HG02973 (cell line): ENCODE measurements around the gene RRAD.
"Not testable (repeated sequence)": the region's sequence is repeated elsewhere in the genome, so short reads cannot be mapped to it uniquely, and the experiment has no call there.

Experiments used
- ATAC-seq: cut with Tn5 transposase; IDR thresholded peaks from one replicate; pipeline ENCODE4 v1.9.1; 2021; ENCODE audit warnings: moderate library complexity; ENCODE audit not compliant: unreplicated experiment

RRAD gene

DNA sequence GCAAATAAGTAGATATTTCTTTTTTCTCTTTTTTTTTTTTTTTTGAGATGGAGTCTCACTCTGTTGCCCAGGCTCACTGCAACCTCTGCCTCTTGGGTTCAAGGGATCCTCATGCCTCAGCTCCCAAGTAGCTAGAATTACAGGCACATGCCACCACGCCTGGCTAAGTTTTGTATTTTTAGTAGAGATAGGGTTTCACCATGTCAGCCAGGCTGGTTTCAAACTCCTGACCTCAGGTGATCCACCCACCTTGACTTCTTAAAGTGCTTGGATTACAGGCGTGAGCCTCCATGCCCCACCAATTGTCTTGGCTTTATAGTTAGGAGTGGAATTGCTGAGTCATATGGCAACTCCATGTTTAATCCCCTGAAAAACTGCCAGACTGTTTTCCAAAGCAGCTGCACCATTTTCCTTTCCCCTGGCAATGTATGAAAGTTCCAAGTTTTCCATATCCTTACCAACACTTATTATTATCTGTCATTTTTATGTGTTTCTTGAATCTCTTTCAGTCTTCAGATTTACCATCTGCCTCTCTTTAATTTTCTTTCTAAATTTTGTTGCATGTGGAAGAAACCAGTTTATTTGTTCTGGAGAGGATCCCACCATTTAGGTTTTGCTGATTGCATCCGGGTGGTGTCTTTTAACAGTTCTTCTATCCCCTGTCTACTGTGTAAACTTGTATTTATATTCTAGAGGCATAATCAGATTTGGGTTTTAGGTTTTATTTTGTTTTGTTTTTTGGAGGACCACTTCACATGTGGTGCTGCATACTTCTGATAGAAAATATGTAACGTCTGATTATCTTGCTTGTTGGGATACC lies 25.8 kb upstream of the RRAD start:
- ATAC-seq, result no peak

DNA sequence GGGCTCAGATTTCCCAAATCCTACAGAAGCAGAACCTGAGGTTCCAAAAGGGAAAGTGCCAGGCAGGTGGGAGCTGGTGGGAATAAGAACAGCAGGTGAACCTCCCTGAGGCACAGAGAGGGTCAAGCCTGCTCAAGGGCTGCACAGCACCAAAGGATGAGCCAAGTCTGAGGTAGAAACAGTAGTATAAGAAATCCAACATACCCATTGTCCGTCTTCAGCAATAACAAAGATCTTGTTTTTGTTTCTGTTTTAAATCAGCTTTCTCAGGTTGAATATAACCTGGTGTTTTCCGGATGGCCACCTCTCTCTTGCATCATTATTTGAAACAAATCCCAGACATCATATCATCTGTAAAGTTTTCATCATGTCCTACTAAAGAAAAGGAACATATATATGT lies 25.1 kb upstream of the RRAD start:
- ATAC-seq, result peak; percentile 43

DNA sequence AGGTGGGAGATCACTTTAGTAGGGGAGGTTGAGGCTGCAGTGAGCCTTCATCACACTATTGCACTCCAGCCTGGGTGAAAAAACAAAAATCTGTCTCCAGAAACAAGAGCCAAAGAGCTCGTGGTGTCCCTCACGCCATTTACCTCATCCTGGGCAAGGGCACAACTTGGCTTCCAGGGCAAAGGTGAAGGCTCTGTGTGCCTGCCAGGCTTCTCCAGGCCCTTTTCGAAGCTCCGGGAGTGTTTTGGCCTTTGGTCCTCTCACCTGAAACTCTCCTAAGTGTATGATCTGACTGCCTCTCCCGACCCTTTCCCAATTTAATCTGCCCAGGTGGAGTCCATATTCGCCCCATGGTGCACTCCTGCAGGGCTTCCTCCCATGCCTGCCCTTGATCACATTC lies 24.1 kb upstream of the RRAD start:
- no peak for ATAC-seq

DNA sequence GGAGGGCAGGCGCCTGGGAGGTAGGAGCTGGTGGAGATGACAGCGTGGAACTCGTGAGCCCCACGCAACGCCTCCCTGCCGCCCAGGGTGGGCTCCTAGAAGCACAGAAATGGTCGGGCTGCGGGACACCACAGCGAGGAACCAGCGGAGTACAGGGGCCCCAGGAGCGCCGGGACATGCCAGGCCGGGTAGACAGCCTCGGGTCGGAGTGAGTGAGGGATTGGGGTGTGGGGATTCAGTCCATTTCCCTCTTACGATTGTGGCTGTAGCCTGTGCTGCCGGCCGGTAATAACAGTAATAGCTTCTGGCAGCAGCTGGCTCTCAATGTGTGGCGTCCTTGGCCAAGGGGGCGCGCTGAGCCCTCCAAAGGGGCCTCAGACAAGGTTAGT lies 23.5 kb upstream of the RRAD start:
- no peak for ATAC-seq

DNA sequence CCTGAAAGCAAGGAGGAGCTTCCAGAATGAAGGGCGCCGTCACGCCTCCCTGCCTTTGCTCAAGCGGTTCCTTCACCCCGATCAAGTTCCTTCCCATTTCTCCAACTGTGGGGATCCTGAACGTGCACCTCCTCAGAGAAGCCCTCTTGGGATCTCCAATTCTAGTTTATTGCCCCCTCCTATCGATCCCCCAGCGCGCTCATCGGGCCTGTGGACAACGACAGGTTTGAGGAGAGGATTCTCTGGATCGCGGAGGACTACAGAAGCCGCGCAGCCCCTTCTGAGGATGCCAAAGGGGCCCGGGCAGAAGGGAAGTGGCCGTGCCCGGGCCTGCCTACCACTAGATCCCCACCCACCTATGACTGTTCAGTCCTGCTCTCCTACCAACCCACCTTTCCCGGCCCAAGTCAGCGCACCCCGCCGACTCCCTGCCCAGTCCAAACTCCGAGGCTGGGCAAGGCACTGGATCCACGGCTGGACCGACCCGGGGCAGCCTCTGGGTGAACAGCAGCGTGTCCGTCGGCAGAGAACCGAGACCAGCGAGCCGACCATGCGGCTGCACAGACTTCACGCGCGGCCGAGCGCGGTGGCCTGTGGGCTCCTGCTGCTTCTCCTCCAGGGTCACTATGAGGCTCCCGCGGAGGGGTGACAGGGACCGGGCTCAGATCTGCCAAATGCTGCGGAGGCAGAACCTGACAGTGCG lies 22.9 kb upstream of the RRAD start:
- ATAC-seq, result no peak

DNA sequence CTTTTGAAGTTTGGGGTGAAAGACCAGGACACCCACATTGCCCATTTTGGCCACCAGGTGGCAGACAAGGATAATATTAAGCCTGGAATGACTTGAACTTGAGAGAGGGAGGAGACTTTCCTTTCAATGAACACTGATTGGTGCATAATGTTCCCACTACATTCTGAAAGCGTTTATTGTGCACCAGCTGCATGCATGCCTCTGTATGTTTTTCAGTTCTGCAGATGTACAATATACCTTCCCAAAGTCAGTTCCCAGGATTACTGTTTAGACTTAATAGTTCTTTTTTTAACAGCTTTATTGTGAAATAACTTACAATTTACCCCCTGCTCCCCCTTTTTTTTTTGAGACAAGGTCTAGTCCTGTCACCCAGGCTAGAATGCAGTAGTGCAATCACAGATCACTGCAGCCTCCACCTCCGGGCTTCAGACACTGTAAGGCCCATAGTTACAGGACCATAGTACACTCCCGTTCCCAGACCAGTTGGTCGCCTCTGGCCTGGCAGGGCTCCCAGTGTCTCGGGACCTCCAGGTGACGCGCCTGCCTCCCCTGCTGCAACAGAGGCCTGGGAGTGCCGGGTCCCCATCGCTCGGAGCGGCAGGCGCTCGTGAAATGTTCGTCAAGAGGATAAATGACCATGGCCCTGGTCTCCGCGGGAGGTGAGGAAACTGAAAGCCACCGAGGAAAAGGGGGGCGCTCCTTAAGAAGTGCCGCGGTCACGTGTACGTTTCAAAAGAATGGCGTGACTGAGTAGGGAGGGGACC lies 22.1 kb upstream of the RRAD start:
- peak; percentile 56 for ATAC-seq

DNA sequence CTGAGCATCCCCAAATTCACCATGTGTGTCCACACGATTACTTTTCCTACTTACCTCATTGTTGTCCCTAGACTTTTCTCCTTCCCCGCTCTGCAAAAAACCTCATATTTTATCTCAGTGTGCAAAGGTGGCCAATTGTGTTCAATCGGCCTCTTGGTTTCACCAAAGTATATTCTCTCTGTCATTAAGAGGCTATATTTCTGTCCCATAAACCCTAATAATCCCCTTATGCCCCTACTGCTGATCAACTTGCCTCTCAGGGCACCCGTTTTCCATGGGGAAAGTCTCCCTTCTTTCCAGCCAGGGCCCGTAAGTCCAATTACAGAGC lies 21.6 kb upstream of the RRAD start:
- ATAC-seq, result no peak

DNA sequence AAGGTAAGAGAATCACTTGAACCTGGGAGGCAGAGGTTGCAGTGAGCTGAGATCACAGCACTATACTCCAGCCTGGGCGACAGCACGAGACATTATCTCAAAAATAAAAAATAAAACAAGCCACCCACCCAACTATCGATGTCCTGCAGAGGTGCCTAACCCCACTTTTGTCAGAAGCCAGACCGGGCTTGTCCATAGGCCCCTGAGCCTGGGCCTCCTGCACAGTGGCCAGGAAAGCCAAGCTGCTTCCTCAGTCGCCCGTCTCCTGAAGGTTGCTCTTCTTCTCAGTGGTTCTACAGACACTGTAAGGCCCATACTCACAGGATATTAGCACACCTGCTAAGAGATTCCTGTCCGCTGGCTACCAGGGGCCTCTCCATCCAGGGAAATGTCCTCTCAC lies 21.2 kb upstream of the RRAD start:
- ATAC-seq, result no peak

DNA sequence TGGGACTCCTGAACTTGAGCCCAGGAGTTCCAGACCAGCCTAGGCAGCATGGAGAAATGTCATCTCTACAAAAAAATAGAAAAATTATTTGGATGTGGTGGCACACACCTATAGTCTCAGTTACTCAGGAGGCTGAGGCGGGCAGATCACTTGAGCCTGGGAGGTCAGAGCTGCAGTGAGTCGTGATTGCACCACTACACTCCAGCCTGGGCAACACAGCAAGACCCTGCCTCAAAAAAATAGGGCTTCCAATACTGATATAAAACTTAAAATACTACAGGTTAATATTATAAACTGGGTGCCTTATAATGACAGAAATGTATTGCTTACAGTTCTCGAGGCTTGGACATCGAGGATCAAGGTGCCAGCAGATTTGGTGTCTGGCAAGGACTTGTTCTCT lies 20.6 kb upstream of the RRAD start:
- no peak for ATAC-seq

DNA sequence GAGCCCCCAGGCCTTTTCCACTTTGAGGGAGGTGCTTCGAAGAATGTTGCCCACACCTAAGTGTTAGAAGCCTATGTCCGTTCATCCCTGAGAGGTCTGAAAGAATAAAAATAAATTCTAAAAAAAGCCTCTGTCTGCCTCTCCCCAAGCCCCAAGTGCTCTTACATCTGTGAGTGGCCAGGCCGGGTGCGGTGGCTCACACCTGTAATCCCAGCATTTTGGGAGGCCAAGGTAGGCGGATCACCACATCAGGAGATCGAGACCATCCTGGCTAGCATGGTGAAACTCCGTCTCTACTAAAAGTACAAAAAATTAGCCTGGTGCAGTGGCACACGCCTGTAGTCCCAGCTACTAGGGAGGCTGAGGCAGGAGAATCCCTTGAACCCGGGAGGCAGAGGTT lies 19.6 kb upstream of the RRAD start:
- not testable (repeated sequence) for ATAC-seq

DNA sequence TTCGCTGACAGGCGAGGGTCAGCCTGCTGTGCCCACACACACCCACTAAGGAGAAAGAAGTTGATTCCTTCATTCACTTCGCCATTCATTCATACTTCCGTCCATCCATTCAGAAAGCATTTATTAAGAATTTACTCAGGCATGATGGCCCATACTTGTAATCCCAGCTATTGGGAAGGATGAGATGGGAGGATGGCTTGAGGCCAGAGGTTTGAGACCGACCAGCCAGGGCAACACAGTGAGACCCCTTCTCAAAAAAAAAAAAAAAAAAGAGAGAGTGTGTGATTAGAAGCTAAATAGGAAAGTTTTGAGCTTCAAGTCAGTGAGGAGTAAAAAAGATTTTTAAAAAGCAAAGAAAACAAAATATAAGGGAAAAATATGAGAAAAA lies 18.7 kb upstream of the RRAD start:
- no peak for ATAC-seq

DNA sequence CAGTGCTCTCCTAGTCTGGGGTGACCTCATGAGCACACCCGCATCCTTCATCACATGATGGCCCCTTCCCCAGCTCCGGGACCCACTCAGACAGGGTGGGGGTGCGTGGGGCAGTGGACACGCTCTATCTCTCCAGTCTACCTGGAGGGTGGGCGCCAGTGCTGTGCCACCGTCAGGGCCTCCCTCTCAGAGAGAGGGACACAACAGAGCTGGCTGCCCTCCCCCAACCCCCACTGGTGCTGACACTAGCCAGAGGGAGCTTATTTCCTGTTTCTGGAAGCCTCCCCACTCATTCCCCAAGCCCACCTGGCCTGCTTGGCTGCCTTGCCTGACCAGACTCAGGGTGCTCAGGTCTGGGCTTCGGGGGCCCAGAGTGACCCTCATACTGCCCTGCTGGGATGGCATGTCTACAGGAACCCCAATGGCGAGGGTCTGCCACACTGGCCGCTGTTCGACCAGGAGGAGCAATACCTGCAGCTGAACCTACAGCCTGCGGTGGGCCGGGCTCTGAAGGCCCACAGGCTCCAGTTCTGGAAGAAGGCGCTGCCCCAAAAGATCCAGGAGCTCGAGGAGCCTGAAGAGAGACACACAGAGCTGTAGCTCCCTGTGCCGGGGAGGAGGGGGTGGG lies 18.2 kb upstream of the RRAD start:
- ATAC-seq, result no peak

DNA sequence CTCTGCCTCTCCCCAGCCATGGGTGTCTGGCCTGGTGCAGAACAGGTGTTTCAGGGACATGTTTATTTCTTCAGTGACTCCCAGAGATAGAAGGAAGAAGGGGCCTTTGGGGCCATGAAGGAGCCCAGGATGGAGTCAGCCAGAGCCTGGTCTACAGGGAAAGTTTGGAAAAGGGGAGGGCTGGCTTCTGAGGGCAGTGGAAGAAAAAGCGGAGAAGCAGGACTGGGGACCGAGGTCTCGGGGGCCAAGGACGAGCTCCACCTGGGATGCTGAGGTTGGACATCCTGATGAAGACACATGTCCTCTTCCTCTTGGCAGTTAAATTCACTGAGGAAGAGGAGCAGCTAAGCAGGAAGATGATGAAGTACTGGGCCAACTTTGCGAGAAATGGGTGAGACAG lies 17.6 kb upstream of the RRAD start:
- ATAC-seq, result no peak

DNA sequence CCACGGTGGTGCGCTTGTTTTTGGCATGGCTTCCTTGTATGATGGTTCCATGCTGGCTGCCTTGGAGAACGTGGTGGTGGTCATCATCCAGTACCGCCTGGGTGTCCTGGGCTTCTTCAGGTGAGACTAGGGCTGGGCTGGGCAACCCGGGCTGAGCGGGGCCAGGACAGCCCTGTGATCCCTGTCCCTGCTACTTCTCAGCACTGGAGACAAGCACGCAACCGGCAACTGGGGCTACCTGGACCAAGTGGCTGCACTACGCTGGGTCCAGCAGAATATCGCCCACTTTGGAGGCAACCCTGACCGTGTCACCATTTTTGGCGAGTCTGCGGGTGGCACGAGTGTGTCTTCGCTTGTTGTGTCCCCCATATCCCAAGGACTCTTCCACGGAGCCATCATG lies 14.9 kb upstream of the RRAD start:
- ATAC-seq, result no peak

DNA sequence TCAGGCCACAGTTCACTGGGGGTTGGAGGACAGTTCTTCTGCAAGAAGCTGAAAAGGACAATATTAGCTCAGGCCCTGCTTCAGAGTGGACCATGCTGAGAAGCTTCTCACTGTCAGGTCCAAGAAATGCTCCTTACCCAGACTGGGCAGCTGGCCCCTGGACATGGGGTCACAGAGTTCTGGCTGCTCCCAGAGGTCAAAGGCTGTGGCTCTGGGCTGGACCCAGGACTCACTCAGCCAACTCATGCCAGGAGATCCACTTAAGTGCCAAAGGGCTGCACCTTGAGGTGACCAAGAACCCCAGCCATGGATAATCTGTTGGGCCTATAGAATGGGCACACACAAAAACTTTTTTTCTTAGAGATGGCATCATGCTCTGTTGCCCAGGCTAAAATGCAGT lies 14.0 kb upstream of the RRAD start:
- ATAC-seq, result no peak

DNA sequence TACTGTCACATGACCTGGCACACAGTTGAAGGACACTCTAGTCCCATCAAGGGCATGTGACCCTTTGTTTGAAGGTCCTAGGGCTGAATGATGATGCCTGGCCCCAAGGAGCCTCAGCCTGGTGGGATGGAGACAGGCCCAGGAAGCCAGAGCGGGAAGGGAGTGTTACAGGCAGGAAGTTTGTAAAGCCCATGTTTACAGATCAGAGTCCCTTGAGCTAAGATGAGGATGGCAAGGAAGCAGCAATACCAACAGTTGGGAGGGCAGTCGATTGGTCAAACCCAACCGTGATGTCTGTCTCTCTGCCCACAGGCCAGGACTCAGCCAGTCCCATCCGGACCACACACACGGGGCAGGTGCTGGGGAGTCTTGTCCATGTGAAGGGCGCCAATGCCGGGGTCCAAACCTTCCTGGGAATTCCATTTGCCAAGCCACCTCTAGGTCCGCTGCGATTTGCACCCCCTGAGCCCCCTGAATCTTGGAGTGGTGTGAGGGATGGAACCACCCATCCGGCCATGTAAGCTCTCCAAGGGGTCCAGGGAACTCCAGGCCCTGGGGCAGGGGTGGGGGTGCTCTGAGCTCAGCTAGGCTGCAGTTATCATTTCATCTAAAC lies 12.5 kb upstream of the RRAD start:
- ATAC-seq, result no peak

DNA sequence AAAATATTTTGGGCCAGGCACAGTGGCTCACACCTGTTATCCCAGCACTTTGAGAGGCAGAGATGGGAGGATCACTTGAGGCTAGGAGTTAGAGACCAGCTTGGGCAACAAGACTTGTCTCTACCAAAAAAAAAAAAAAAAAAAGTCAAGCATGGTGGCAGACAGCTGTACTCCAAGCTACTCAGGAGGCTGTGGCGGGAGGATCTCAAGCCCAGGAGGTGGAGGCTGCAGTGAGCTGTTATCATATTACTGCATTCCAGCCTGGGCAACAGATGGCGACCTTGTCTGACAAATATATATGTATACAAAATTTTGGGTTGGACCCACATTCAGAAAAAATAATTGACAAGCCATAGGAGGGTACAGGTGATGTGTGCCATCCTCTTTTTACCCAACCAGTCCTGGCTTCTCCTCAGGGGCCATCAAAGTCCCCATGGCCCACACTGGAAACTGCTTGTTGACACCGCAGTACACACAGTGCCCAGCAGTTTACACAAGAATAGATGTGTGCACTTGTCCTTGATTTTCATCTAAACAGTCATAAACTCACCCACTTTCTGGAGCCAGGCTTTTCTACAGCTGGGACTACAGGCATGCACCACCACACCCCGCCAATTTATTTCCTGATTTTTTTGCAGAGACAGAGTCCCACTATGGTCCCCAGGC lies 11.7 kb upstream of the RRAD start:
- no peak for ATAC-seq

DNA sequence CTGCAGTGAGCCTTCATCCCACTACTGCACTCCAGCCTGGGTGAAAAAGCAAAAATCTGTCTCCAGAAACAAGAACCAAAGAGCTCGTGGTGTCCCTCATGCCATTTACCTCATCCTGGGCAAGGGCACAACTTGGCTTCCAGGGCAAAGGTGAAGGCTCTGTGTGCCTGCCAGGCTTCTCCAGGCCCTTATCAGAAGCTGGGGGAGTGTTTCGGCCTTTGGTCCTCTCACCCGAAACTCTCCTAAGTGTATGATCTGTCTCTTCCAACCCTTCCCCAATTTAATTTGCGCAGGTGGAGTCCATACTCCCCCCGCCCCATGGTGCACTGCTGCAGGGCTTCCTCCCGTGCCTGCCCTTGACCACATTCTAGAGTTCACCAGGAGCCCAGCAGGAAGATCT lies 11.1 kb upstream of the RRAD start:
- no peak for ATAC-seq

DNA sequence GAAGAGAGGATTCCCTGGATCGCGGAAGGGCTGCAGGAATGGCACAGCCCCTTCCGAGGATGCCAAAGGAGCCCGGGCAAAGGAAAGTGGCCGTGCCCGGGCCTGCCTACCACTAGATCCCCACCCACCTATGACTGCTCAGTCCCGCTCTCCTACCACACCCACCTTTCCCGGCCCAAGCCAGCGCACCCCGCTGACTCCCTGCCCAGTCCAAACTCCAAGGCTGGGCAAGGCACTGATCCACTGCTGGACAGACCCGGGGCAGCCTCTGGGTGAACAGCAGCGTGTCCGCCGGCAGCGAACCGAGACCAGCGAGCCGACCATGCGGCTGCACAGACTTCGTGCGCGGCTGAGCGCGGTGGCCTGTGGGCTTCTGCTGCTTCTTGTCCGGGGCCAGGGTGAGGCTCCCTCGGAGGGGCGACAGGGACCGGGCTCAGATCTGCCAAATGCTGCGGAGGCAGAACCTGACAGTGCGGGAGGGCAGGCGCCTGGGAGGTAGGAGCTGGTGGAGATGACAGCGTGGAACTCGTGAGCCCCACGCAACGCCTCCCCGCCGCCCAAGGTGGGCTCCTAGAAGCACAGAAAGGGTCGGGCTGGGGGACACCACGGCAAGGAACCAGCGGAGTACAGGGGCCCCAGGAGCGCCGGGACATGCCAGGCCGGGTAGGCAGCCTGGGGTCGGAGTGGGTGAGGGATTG lies 10.1 kb upstream of the RRAD start, which contains the start of gene CES2:
CES2 (plus strand) TSS at position 203 of the 698 bp plus-strand sequence; CDS start at position 323, 120 bp downstream.
- ATAC-seq, result no peak

DNA sequence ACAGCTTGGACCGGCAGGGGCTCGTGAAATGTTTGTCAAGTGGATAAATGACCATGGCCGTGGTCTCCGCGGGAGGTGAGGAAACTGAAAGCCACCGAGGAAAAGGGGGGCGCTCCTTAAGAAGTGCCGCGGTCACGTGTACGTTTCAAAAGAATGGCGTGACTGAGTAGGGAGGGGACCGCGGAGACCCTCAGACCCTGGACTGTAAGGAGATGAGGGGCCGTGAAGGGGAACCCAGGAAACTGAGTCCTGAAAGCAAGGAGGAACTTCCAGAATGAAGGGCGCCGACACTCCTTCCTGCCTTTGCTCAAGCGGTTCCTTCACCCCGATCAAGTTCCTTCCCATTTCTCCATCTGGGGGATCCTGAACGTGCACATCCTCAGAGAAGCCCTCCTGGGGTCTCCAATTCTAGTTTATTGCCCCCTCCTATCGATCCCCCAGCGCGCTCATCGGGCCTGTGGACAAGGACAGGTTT lies 9.5 kb upstream of the RRAD start:
- peak; percentile 4 for ATAC-seq
